ENCODE data around the gene PHOSPHO1. TPM values are rescaled to one million over a fixed set of nuclear protein-coding genes. Genes with fewer than 3 reads are reported as not detected.

PHOSPHO1 gene
- total RNA-seq, 1 experiment from 2014 or later, result not detected

DNA sequence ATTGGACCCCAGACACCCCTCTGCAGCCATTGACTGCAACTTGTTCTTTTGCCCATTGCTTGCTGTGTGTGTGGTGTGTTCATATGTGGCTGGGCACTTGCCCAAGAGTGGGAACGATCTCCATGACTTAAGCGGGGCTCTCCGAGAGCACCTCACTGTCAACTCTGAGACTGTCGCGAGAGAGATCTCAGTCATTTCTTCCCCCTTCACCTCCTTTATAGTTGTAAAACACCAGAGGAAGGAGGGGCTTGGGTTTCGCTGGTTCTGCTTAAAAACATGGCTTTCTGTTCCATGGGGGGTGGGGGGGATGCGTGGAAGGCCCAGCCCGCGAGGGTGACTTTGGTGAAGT, 7.4 kb downstream of the PHOSPHO1 start:
- Mint-ChIP-seq H3K27ac (ENCODE audit: low read depth, unreplicated experiment) (no peak overlapping the region), H3K27me3 (ENCODE audit: insufficient read depth, unreplicated experiment) (peaks cover 21% of the 10 kb centered on the region), H3K36me3 (ENCODE audit: insufficient read depth, unreplicated experiment) (no peaks in the 10 kb centered on the region), H3K4me1 (ENCODE audit: insufficient read depth, unreplicated experiment) (no peaks in the 10 kb centered on the region), H3K4me3 (ENCODE audit: unreplicated experiment) (no peak overlapping the region), H3K9me3 (ENCODE audit: unreplicated experiment) (no peaks in the 10 kb centered on the region)
- TF ChIP-seq, protein P1, sequence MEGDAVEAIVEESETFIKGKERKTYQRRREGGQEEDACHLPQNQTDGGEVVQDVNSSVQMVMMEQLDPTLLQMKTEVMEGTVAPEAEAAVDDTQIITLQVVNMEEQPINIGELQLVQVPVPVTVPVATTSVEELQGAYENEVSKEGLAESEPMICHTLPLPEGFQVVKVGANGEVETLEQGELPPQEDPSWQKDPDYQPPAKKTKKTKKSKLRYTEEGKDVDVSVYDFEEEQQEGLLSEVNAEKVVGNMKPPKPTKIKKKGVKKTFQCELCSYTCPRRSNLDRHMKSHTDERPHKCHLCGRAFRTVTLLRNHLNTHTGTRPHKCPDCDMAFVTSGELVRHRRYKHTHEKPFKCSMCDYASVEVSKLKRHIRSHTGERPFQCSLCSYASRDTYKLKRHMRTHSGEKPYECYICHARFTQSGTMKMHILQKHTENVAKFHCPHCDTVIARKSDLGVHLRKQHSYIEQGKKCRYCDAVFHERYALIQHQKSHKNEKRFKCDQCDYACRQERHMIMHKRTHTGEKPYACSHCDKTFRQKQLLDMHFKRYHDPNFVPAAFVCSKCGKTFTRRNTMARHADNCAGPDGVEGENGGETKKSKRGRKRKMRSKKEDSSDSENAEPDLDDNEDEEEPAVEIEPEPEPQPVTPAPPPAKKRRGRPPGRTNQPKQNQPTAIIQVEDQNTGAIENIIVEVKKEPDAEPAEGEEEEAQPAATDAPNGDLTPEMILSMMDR (IDR thresholded peaks at IDR 0.05; ENCODE audit: unreplicated experiment), result no peak
- POLR2A ChIA-PET, result no interaction called here
- BruUV-seq (replicated peaks), result no TSS peak
- no peak for DNase-seq (ENCODE audit: unreplicated experiment)
- intact Hi-C loops (cut with micrococcal nuclease), result no loop called here
- CTCF ChIA-PET, result no interaction called here

- no peak overlapping the region for H3K27ac Mint-ChIP-seq (ENCODE audit: low read depth, unreplicated experiment)
- peaks cover 21% of the 10 kb centered on the region for H3K27me3 Mint-ChIP-seq (ENCODE audit: insufficient read depth, unreplicated experiment)
- TF ChIP-seq, protein P1 (IDR thresholded peaks at IDR 0.05; ENCODE audit: unreplicated experiment), result no peak
- intact Hi-C loops (cut with micrococcal nuclease), result no loop called here
- no peaks in the 10 kb centered on the region for H3K4me1 Mint-ChIP-seq (ENCODE audit: insufficient read depth, unreplicated experiment)
- ChIA-PET CTCF (interaction anchor here (1.0 kb wide), 1 partner anchor 19 kb away, joined by 3 read pairs; no protein-coding TSS in a partner anchor), POLR2A (no interaction called here)
- H3K9me3 Mint-ChIP-seq (ENCODE audit: unreplicated experiment), result no peaks in the 10 kb centered on the region
- BruUV-seq (replicated peaks), result no TSS peak
- H3K4me3 Mint-ChIP-seq (ENCODE audit: unreplicated experiment), result no peak overlapping the region
- no peaks in the 10 kb centered on the region for H3K36me3 Mint-ChIP-seq (ENCODE audit: insufficient read depth, unreplicated experiment)
- no peak for DNase-seq (ENCODE audit: unreplicated experiment)
These were observed 10.6 kb downstream of the PHOSPHO1 start for GRCh38 chr17:49219987-49220386.

GRCh38 chr17:49218941-49219913, 11.4 kb downstream of the PHOSPHO1 start:
- Mint-ChIP-seq H3K36me3 (ENCODE audit: insufficient read depth, unreplicated experiment) (no peaks in the 10 kb centered on the region), H3K27me3 (ENCODE audit: insufficient read depth, unreplicated experiment) (peaks cover 21% of the 10 kb centered on the region), H3K27ac (ENCODE audit: low read depth, unreplicated experiment) (no peak overlapping the region), H3K9me3 (ENCODE audit: unreplicated experiment) (no peaks in the 10 kb centered on the region), H3K4me3 (ENCODE audit: unreplicated experiment) (no peak overlapping the region), H3K4me1 (ENCODE audit: insufficient read depth, unreplicated experiment) (no peaks in the 10 kb centered on the region)
- intact Hi-C loops (cut with micrococcal nuclease), result no loop called here
- POLR2A ChIA-PET, result no interaction called here
- TF ChIP-seq, protein P1 (IDR thresholded peaks at IDR 0.05; ENCODE audit: unreplicated experiment), result no peak
- DNase-seq (ENCODE audit: unreplicated experiment), result no peak
- no TSS peak for BruUV-seq (replicated peaks)
- CTCF ChIA-PET, result interaction anchor here (1.0 kb wide), 1 partner anchor 19 kb away, joined by 3 read pairs; no protein-coding TSS in a partner anchor

DNA sequence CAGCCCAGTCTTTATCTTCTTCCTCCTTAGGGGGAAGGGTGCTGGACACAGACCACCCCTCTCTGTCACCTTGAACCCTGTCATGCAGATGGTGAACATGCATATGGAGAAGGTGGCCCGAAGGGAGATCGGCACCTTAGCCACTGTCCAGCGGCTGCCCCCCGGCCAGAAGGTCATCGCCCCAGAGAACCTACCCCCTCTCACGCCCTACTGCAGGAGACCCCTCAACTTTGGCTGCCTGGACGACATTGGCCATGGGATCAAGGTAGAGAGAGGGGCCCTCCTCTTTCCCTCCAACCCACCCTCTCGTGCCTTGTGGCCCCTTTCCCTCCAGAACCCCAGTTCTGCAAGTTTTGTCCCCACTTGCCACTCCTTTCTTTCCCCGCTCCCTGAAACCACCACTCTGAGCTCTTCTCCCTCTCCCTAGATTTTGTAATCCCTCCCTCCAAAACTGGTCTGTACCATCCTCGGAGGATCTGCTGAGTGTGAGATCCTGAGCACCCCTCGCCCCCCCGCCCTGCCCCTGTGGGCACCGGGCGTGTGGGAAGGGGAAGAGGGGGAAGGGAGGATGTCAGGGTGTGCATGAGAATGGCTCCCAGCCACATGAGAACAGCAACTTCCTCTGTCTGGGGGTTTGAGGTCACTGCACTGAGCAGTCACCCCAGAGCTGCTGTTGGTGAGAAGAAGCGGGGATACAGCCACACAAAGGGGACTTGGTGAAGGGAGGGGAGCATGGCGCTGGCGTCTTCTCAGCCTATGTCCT, 12.8 kb downstream of the PHOSPHO1 start:
- intact Hi-C loops (cut with micrococcal nuclease), result no loop called here
- peaks cover 9% of the 10 kb centered on the region for H3K27me3 Mint-ChIP-seq (ENCODE audit: insufficient read depth, unreplicated experiment)
- no peaks in the 10 kb centered on the region for H3K4me1 Mint-ChIP-seq (ENCODE audit: insufficient read depth, unreplicated experiment)
- TF ChIP-seq, protein P1 (IDR thresholded peaks at IDR 0.05; ENCODE audit: unreplicated experiment), result no peak
- H3K27ac Mint-ChIP-seq (ENCODE audit: low read depth, unreplicated experiment), result no peak overlapping the region
- H3K9me3 Mint-ChIP-seq (ENCODE audit: unreplicated experiment), result no peaks in the 10 kb centered on the region
- ChIA-PET POLR2A (no interaction called here), CTCF (interaction anchor here (0.6 kb wide), 1 partner anchor 494 kb away, joined by 3 read pairs; no protein-coding TSS in a partner anchor)
- H3K4me3 Mint-ChIP-seq (ENCODE audit: unreplicated experiment), result no peak overlapping the region
- peaks cover 6% of the 10 kb centered on the region for H3K36me3 Mint-ChIP-seq (ENCODE audit: insufficient read depth, unreplicated experiment)
- DNase-seq (ENCODE audit: unreplicated experiment), result no peak
- no TSS peak for BruUV-seq (replicated peaks)
